SU-DHL-6 (cell line): ENCODE results near the gene FAM83D.

Source experiments
- H2AFZ ChIP-seq: fragments of 200-600 bp; sonication (generic); 2 replicates; pipeline ENCODE4 v1.6.1; 2014; ENCODE audit warnings: low read depth, mild to moderate bottlenecking, moderate library complexity, mixed read lengths, antibody characterized with exemption, low read length; ENCODE audit not compliant: severe bottlenecking
- H3F3A ChIP-seq: fragments of 200-600 bp; shearing (Covaris generic); 2 replicates; pipeline ENCODE4 v1.6.0; 2016; ENCODE audit warnings: antibody characterized with exemption, mild to moderate bottlenecking; ENCODE audit not compliant: insufficient read depth
- H3K27ac ChIP-seq: fragments of 200-600 bp; sonication (generic); 2 replicates; pipeline ENCODE4 v1.5.1; 2016; ENCODE audit warnings: low read depth, mild to moderate bottlenecking, low read length, moderate library complexity, mixed read lengths
- H3K27me3 ChIP-seq: fragments of 200-600 bp; sonication (generic), shearing (Covaris generic); 2 replicates; pipeline ENCODE4 v1.6.0; 2014; ENCODE audit warnings: mild to moderate bottlenecking, low read length
- H3K36me3 ChIP-seq: fragments of 200-600 bp; sonication (generic); 2 replicates; pipeline ENCODE4 v1.6.1; 2014; ENCODE audit warnings: mild to moderate bottlenecking, low read length, mixed read lengths
- H3K4me2 ChIP-seq: fragments of 300-600, 200-600 bp; shearing (Covaris generic), sonication (generic); 2 replicates; pipeline ENCODE4 v1.6.0; 2014; ENCODE audit warnings: low read length, low read depth, mild to moderate bottlenecking; ENCODE audit not compliant: poor library complexity, severe bottlenecking
- H3K4me3 ChIP-seq: fragments of 200-600 bp; sonication (generic); 2 replicates; pipeline ENCODE4 v1.5.1; 2014; ENCODE audit warnings: antibody characterized with exemption, low read length, mild to moderate bottlenecking, mixed read lengths; ENCODE audit not compliant: insufficient read depth, poor library complexity, severe bottlenecking
- H3K79me2 ChIP-seq: fragments of 200-600 bp; sonication (generic); 2 replicates; pipeline ENCODE4 v1.6.1; 2014; ENCODE audit warnings: mild to moderate bottlenecking, low read length, moderate library complexity; ENCODE audit not compliant: insufficient read depth
- H3K9ac ChIP-seq: fragments of 200-600 bp; sonication (generic); 2 replicates; pipeline ENCODE4 v1.7.0; 2014; ENCODE audit warnings: mild to moderate bottlenecking, low read length
- H3K9me2 ChIP-seq: fragments of 200-600 bp; sonication (generic); replicated peaks from 2 replicates; pipeline ENCODE4 v1.6.1; 2014; ENCODE audit warnings: low read length; ENCODE audit not compliant: insufficient read depth
- H3K9me3 ChIP-seq: fragments of 200-600 bp; sonication (generic); 2 replicates; pipeline ENCODE4 v1.6.1; 2014; ENCODE audit warnings: low read length, mixed read lengths; ENCODE audit not compliant: insufficient read depth
- H4K20me1 ChIP-seq: fragments of 200-600 bp; sonication (generic); 2 replicates; pipeline ENCODE4 v1.6.1; 2014; ENCODE audit warnings: low read depth, mild to moderate bottlenecking, antibody characterized with exemption, low read length, moderate library complexity, mixed read lengths
- EZH2phosphoT487 ChIP-seq: fragments of 200-600 bp; sonication (generic), shearing (Covaris generic); conservative IDR thresholded peaks from 2 replicates; pipeline ENCODE4 v1.6.1; 2018; ENCODE audit warnings: mild to moderate bottlenecking, antibody characterized with exemption, low read length, moderate library complexity, mixed read lengths
- TF ChIP-seq, protein P1 (sequence below): fragments of 200-600 bp; sonication (generic); IDR thresholded peaks from one replicate; pipeline ENCODE4 v1.5.1; 2017; ENCODE audit warnings: antibody characterized with exemption, mild to moderate bottlenecking, low read length, moderate library complexity; ENCODE audit not compliant: insufficient read depth, poor library complexity, severe bottlenecking

Gene FAM83D

DNA sequence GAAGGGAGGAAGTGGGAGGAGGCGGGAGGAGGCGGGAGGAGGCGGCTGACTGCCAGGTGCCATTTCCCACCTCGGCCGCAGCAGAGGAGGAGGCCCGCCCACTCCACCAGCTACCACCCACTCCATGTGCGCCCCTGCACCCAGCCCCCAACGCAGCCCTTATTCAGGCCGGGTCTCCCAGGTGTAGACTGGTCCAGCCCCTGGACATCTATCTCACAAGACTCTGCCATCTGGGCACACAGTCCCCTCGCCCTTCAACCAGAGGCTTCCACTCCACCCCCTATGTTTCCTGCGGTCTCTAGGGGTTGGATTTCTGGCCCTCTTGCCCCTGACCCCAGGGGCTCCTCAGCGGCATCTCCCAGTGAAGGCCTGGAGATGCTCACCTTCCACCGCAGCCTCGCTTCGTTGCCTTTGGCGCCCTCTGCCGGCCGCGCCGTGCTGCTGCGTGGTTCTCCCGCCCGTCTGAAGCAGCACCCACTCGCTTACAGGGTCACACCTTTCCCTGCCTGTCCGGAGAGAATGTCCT is 32.6 kb upstream of the FAM83D start:
- Histone ChIP-seq H2AFZ (no peak overlapping the region), H3K4me2 (peak overlapping the region; percentile 69), H3K27ac (peak overlapping the region; percentile 98), H3K9me2 (no peaks in the 10 kb centered on the region), H3F3A (peaks cover 36% of the 10 kb centered on the region), H3K9me3 (no peaks in the 10 kb centered on the region), H3K27me3 (no peaks in the 10 kb centered on the region), H3K4me3 (no peak overlapping the region), H3K36me3 (peaks cover 18% of the 10 kb centered on the region), H3K79me2 (peaks cover 34% of the 10 kb centered on the region; the same call in 1 of the 2 replicates), H4K20me1 (no peaks in the 10 kb centered on the region), H3K9ac (peak overlapping the region; percentile 55)
- TF ChIP-seq, protein P1, sequence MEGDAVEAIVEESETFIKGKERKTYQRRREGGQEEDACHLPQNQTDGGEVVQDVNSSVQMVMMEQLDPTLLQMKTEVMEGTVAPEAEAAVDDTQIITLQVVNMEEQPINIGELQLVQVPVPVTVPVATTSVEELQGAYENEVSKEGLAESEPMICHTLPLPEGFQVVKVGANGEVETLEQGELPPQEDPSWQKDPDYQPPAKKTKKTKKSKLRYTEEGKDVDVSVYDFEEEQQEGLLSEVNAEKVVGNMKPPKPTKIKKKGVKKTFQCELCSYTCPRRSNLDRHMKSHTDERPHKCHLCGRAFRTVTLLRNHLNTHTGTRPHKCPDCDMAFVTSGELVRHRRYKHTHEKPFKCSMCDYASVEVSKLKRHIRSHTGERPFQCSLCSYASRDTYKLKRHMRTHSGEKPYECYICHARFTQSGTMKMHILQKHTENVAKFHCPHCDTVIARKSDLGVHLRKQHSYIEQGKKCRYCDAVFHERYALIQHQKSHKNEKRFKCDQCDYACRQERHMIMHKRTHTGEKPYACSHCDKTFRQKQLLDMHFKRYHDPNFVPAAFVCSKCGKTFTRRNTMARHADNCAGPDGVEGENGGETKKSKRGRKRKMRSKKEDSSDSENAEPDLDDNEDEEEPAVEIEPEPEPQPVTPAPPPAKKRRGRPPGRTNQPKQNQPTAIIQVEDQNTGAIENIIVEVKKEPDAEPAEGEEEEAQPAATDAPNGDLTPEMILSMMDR: peak; percentile 89
- TF ChIP-seq EZH2phosphoT487: no peak

DNA sequence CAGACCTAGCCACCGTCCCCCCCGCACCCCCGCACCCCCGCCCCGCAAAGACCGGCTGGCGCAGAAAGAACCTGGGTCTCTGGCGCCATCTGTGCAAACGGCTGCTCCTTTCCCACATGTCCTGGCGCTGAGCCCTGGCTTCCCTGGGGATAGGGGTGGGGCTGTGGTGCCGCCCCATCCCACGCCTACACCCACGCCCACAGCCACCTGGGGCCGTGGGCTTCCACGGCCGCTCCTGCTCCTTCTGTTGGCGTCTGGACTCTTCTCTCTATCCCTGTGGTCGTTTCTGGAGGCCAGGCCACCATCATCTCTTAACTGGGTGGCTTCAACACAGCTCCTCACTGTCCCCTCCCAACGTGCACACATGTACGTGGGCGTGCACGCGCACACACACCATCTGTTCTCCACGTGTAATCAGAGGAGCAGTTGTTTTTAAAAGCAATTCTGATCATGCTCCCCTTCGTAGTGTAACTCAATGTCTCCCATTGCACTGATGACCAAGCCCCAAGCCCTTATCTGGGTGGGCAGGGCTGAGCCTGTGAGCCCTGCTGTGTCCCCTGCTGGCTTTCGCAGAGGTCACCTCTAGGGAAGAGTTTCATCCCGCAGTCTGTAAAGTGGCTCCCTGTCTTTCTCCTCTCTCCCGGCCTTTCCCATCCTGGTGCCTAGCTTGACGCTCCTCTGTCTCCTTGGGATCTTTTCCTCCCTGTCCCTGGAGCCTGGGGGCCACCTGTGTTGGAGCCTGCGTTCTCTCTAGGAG is 31.9 kb upstream of the FAM83D start:
- H3K4me2 ChIP-seq: no peak overlapping the region
- peak overlapping the region; percentile 98 for H3K27ac ChIP-seq
- H3K27me3 ChIP-seq: no peaks in the 10 kb centered on the region
- peaks cover 36% of the 10 kb centered on the region for H3F3A ChIP-seq
- H3K9me2 ChIP-seq: no peaks in the 10 kb centered on the region
- no peak overlapping the region for H2AFZ ChIP-seq
- no peak overlapping the region for H3K4me3 ChIP-seq
- H3K79me2 ChIP-seq: peaks cover 34% of the 10 kb centered on the region; the same call in 1 of the 2 replicates
- TF ChIP-seq, protein P1: no peak
- no peak for TF ChIP-seq EZH2phosphoT487
- H3K36me3 ChIP-seq: peaks cover 18% of the 10 kb centered on the region
- H3K9ac ChIP-seq: peak overlapping the region; percentile 55
- H4K20me1 ChIP-seq: no peaks in the 10 kb centered on the region
- no peaks in the 10 kb centered on the region for H3K9me3 ChIP-seq

DNA sequence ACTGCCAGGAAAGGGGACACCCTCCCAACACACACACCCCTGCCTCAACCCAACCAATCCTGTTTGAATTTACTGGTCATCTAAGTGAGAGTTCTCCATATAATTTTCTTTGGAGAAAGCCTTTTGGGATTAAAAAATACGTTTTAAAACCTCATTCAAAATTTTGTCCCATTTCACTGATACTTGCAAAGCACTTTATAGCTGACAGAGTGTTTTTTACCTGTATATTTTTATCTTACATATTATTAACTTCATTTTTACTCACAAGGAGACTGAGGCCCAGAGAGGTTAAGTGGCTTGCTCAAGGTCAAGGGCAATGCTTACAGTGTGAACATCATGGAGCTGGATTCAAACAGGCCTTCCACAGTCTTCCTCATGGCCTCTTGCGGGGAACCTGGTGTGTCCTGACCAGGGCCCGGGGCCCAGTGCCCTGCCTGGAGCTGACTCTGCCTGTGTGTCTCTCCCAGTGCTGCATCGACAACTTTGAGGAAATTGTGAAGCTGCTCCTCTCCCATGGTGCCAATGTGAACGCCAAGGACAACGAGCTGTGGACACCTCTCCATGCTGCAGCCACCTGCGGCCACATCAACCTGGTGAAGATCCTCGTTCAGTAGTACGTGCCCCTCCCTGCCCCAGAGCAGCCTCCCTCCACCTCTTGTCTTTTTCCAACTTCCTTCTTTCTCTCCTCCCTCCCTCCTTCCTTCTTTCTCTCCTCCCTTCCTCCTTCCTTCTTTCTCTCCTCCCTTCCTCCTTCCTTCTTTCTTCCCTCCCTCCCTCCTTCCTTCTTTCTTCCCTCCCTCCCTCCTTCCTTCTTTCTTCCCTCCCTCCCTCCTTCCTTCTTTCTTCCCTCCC is 30.9 kb upstream of the FAM83D start:
- peaks cover 32% of the 10 kb centered on the region for H3F3A ChIP-seq
- no peak overlapping the region for H3K9ac ChIP-seq
- TF ChIP-seq, protein P1: no peak
- no peak for TF ChIP-seq EZH2phosphoT487
- H3K27ac ChIP-seq: 0 out of 2 replicates have a peak overlapping the region, but pooled peaks have one; percentile 5
- peaks cover 18% of the 10 kb centered on the region for H3K36me3 ChIP-seq
- peaks cover 28% of the 10 kb centered on the region; the same call in 1 of the 2 replicates for H3K79me2 ChIP-seq
- H4K20me1 ChIP-seq: no peaks in the 10 kb centered on the region
- no peak overlapping the region for H3K4me2 ChIP-seq
- H3K4me3 ChIP-seq: no peak overlapping the region
- no peaks in the 10 kb centered on the region for H3K9me2 ChIP-seq
- no peaks in the 10 kb centered on the region for H3K9me3 ChIP-seq
- H2AFZ ChIP-seq: no peak overlapping the region
- H3K27me3 ChIP-seq: no peaks in the 10 kb centered on the region
